ENCODE data around the gene MED13L. TPM values are rescaled to one million over a fixed set of nuclear protein-coding genes. Genes with fewer than 3 reads are reported as not detected.
"Not testable (repeated sequence)": the region's sequence is repeated elsewhere in the genome, so short reads cannot be mapped to it uniquely, and the experiment has no call there.

Gene MED13L
- total RNA-seq, 1 donor from 2014 or later: 169 TPM

GRCh38 chr12:116303066-116303465 lies 25.6 kb upstream of the MED13L start:
- no peak for DNase-seq

DNA sequence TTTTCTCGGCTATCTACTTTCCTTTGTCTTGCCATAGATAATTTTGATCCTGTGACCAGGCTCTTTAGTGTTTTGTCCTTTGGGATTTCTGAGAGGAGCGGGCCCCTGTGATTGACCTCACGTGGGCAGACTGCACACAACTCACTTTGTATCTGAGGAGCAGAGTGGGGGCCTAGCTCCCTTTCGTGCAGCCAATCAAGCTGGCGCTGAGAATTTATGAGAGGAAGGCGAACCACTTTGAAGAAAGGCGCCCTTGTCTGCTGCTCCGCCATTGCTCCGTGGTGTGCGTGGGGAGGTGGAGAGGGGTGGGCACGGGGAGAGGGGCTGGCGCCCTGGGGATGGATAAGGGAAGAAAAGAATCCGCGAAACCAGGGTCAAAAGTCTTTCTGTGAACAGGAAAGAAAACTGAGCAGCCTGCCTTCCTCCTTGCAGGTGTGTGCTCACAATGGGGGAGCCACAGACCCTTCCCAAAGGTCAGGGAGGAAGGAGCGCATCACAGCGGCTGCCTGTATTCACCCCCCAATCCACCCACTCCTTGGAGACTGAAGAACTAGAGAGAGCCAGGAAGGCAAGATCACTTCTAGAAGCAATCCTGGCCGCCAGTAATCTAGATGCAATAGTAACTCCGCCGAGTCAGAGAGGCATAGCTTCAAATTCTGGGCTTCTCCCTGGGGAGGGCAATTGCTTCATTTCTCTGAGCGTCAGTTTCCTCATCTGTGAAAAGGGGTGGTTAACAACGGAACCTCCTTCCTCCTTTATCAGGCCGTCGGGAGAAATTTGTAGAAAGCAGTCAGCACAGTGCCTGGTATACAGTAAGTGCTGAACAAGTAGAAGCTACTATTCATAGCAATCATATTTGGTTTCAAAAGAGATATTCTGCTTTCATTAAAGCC lies 24.9 kb upstream of the MED13L start:
- peak; percentile 22 for DNase-seq

DNA sequence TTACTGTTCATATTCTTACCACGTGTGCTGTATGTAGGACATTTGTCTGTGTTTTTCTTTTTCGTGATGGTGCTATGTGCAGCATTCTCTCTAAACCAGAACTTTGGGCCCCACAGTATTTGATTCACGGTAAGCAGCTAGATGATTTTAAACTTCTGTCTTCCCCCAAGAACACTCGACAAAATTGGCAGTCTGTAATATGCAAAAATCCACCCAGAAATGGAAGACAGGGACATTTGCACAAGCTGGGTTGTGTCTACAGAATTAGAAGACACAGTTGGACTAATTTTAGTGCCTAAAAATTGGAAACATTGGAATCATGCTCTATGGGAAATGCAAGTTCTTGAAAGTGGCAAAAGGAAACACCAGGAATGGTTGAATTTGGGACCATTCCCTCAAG lies 24.1 kb upstream of the MED13L start:
- DNase-seq: no peak

DNA sequence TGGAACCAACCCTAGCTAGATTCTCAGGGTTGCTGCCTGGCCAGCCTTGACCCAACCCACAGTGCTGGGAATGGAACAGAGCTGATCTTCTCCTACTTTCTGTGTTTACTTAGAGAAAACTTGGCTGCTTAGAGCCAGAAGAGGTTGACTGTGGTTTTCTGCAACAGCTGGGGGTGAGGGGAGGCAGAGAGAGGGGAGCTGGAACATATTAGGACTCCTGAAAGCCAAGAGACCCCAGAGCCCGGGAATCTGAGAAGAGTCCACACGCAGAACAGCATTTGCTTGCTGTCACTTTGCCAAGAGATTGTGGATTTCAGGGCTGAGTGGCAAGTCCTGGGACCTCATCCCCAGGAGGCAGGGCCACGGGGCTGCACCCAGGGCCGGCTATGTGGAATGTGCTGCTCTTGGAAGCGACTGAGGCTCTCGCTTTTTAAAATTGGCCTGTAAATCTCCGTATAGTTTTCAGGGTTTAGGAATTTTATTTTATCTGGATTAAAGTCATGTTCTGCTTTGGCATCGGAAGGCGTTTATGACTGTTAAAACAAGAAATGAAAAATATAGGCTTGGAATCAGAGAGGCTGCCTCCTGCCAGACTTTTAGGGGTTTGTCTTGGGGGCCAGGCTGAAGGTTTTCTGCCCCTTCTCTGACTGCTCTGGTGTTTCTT lies 22.3 kb upstream of the MED13L start:
- peak; percentile 79 for DNase-seq

DNA sequence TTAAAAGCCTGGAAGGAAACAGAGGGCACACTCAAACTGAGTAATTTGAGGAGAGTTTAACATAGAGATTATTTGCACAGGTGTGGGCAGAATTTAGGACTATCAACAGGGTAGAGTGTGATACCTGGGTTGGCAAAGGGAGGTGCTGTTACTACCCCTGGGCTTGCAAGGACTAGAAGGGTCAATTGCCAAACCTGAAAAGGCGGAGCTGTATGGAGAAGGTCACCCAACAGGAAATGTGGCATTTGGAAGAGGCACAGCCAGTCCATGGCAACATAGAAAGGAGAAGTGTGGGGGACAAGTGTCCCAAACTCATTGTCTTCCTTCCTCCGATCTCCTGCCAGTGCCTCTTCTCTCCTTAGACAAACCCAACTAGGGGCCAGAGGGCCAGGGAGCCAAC lies 21.6 kb upstream of the MED13L start:
- no peak for DNase-seq

- DNase-seq: no peak
Observed at GRCh38 chr12:116298578-116298977, 21.1 kb upstream of the MED13L start.

DNA sequence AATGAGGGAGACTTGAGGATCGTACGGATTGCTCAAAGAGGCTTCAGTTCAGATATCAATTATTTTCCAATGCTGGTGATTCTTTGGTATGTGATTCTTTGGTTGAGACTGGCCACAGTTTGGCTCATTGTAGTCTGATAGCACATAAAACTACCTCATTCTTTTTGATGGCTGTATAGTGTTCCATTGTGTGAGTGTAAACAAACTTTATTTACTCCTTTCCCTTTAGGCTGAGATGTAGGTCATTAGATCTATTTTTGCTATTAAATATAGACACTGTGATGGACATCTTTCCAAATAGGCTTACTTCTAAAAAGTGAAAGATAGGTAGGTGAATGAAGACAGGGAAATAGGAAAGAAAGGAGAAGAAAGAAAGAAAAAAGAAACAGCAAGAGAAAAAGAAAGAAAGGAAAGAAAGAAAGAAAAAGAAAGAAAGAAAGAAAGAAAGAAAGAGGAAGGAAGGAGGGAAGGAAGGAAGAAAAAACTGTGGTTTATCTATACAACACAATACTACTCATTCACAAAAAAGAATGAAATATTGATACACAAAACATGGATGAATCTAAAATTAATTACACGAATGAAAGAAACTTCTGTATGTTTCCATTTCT lies 19.8 kb upstream of the MED13L start:
- no peak for DNase-seq

GRCh38 chr12:116295327-116296263 lies 18.1 kb upstream of the MED13L start:
- no peak for DNase-seq

GRCh38 chr12:116294454-116295165 lies 17.1 kb upstream of the MED13L start:
- peak; percentile 38 for DNase-seq

DNA sequence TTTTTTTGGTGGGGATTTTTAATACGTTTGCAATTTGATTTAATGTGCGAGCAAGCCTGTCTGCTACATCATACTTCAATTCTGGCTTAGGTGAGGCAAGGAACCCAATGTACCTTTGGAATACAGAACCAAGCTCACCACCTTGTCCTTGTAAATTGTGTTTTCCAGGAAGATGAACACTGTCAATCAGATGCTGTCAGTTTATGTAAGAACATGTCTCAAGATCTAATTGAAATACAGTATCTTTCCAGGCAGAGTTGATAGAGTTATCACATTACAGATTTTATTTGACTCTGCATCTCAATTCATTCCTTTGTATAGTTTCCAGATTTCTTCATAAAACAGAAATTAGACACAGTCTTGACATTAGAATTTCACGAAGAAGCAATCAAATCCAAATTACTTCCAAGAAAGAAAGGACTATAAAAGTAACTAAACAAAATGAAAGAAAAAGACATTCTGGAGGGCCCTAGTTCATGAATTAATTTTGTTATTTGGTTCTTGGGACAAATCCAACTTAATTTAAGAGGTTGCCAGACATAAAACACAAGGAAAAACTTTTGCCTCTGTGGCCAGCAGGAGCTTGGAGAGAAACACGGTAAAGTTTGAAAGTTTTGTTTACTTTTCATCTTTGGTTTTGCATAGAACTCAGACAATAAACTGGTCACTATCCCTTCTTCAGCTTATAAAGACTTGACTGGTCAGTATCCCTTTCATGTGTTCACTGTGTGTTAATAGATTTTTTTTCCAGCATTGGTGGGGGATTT lies 16.4 kb upstream of the MED13L start:
- peak; percentile 58 for DNase-seq

GRCh38 chr12:116291218-116291617 lies 13.7 kb upstream of the MED13L start:
- DNase-seq: no peak

- DNase-seq: no peak
Observed at GRCh38 chr12:116288735-116289134, 11.2 kb upstream of the MED13L start.

GRCh38 chr12:116287842-116288301 lies 10.4 kb upstream of the MED13L start:
- DNase-seq: no peak

GRCh38 chr12:116284396-116284795 lies 6.9 kb upstream of the MED13L start:
- no peak for DNase-seq

- DNase-seq: not testable (repeated sequence)
Observed at GRCh38 chr12:116283881-116284280, 6.4 kb upstream of the MED13L start.

- DNase-seq: no peak
Observed at GRCh38 chr12:116282371-116283286, 5.1 kb upstream of the MED13L start.

- no peak for DNase-seq
Observed at GRCh38 chr12:116280595-116281290, 3.2 kb upstream of the MED13L start.

DNA sequence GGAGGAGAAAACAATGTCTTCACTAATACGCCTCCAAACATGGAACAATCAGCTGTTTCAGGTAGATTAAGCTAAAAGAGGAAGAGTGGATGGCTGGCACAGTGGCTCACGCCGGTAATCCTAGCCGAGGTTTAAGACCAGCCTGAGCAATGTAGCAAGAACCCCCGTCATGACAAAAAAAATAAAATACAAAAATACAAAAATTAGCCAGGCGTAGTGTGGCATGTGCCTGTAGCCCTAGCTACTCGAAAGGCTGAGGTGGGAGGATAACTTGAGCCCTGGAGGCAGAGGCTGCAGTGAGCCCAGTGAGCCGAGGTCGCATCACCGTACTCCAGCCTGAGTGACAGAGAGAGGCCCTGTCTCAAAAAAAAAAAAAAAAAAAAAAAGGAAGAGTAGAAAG lies 1.2 kb upstream of the MED13L start:
- no peak for DNase-seq

GRCh38 chr12:116278279-116278626 lies 760 bp upstream of the MED13L start:
- DNase-seq: no peak

Data from tongue (tissue), 2 donors.